ENCODE measurements around the gene HM13. TPM values are rescaled to one million over a fixed set of nuclear protein-coding genes. Genes with fewer than 3 reads are reported as not detected.

HM13 gene
- total and polyA plus RNA-seq, 2 experiments from 2014 or later: 126 to 150 TPM

GRCh38 chr20:31547720-31548298 lies 33.6 kb downstream of the HM13 start:
- peak overlapping the region; percentile 88 for H3K4me2 ChIP-seq
- DNase-seq (ENCODE audit: low spot score) (no peak), ATAC-seq (no peak)
- TF ChIP-seq NANOG (IDR thresholded peaks at IDR 0.05; ENCODE audit: borderline replicate concordance) (no peak), CREB1 (CRISPR knock-in tag; IDR thresholded peaks at IDR 0.05; ENCODE audit: low read depth) (no peak), ZNF114 (CRISPR knock-in tag; IDR thresholded peaks at IDR 0.05) (no peak), CTCF (conservative IDR thresholded peaks at IDR 0.05; ENCODE audit: low read depth in 2 of 2) (no peak), ZNF331 (CRISPR knock-in tag; IDR thresholded peaks at IDR 0.05; ENCODE audit: low read depth) (no peak), ZNF462 (CRISPR knock-in tag; IDR thresholded peaks at IDR 0.05) (no peak), STAT1 (IDR thresholded peaks at IDR 0.05; ENCODE audit: unreplicated experiment) (no peak), EZH2 (IDR thresholded peaks at IDR 0.05; ENCODE audit: low read depth, unreplicated experiment) (no peak), JUNB (IDR thresholded peaks at IDR 0.05; ENCODE audit: unreplicated experiment) (no peak), ETS1 (IDR thresholded peaks at IDR 0.05) (no peak), POLR2AphosphoS5 (IDR thresholded peaks at IDR 0.05; ENCODE audit: low read depth) (no peak), EZH2phosphoT487 (IDR thresholded peaks at IDR 0.05; ENCODE audit: unreplicated experiment) (no peak)
- TF ChIP-seq, protein P1, sequence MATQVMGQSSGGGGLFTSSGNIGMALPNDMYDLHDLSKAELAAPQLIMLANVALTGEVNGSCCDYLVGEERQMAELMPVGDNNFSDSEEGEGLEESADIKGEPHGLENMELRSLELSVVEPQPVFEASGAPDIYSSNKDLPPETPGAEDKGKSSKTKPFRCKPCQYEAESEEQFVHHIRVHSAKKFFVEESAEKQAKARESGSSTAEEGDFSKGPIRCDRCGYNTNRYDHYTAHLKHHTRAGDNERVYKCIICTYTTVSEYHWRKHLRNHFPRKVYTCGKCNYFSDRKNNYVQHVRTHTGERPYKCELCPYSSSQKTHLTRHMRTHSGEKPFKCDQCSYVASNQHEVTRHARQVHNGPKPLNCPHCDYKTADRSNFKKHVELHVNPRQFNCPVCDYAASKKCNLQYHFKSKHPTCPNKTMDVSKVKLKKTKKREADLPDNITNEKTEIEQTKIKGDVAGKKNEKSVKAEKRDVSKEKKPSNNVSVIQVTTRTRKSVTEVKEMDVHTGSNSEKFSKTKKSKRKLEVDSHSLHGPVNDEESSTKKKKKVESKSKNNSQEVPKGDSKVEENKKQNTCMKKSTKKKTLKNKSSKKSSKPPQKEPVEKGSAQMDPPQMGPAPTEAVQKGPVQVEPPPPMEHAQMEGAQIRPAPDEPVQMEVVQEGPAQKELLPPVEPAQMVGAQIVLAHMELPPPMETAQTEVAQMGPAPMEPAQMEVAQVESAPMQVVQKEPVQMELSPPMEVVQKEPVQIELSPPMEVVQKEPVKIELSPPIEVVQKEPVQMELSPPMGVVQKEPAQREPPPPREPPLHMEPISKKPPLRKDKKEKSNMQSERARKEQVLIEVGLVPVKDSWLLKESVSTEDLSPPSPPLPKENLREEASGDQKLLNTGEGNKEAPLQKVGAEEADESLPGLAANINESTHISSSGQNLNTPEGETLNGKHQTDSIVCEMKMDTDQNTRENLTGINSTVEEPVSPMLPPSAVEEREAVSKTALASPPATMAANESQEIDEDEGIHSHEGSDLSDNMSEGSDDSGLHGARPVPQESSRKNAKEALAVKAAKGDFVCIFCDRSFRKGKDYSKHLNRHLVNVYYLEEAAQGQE (IDR thresholded peaks at IDR 0.05; ENCODE audit: unreplicated experiment): no peak
- H2AFZ ChIP-seq: no peak overlapping the region
- H3K79me2 ChIP-seq (replicated peaks; ENCODE audit: insufficient read depth): peaks cover 18% of the 10 kb centered on the region
- no peaks in the 10 kb centered on the region for H3K27me3 ChIP-seq (ENCODE audit: insufficient read depth)
- H3K4me1 ChIP-seq (ENCODE audit: insufficient read depth): peaks cover 6% of the 10 kb centered on the region; the same call in 1 of the 2 replicates
- H3K36me3 ChIP-seq (ENCODE audit: insufficient read depth): peaks cover 37% of the 10 kb centered on the region
- H3F3A ChIP-seq (replicated peaks; ENCODE audit: low read depth): peaks cover 79% of the 10 kb centered on the region
- Mint-ChIP-seq H3K4me1 (peaks cover 5% of the 10 kb centered on the region; the same call in 2 of the 3 replicates), H3K36me3 (ENCODE audit: low read depth) (peaks cover 69% of the 10 kb centered on the region), H3K4me3 (peak overlapping the region; percentile 85), H3K9me3 (no peaks in the 10 kb centered on the region), H3K27ac (peak overlapping the region; percentile 99), H3K27me3 (ENCODE audit: insufficient read depth, low read depth, poor library complexity) (peaks cover 27% of the 10 kb centered on the region)
- H3K9me2 ChIP-seq (ENCODE audit: insufficient read depth): no peaks in the 10 kb centered on the region
- H4K20me1 ChIP-seq (replicated peaks; ENCODE audit: insufficient read depth): peaks cover 27% of the 10 kb centered on the region
- peak overlapping the region; percentile 50 for H3K27ac ChIP-seq (ENCODE audit: low read depth)
- peak overlapping the region; percentile 58 for H3K4me3 ChIP-seq

Data from GM23338 (cell line).